GM23338 (cell line): ENCODE measurements around the gene NUDCD2.

Experiments used
- CREB1 ChIP-seq: fragments of 250-450 bp; sonication (Bioruptor Pico); IDR thresholded peaks from 2 replicates; pipeline ENCODE4 v1.5.0; 2020; ENCODE audit warnings: low read depth, mild to moderate bottlenecking, moderate library complexity
- EZH2 ChIP-seq: fragments of 200-600 bp; sonication (generic); IDR thresholded peaks from one replicate; pipeline ENCODE4 v1.8.0; 2017; ENCODE audit warnings: antibody characterized with exemption, mild to moderate bottlenecking, low read depth; ENCODE audit not compliant: unreplicated experiment
- EZH2phosphoT487 ChIP-seq: fragments of 200-600 bp; sonication (generic); IDR thresholded peaks from one replicate; pipeline ENCODE4 v1.8.1; 2018; ENCODE audit warnings: antibody characterized with exemption; ENCODE audit not compliant: unreplicated experiment
- NANOG ChIP-seq: IDR thresholded peaks from 2 replicates; pipeline ENCODE4 v1.6.1; 2016; ENCODE audit warnings: antibody characterized with exemption, borderline replicate concordance
- POLR2AphosphoS5 ChIP-seq: IDR thresholded peaks from 2 replicates; pipeline ENCODE4 v1.6.1; 2016; ENCODE audit warnings: antibody characterized with exemption, low read depth
- STAT1 ChIP-seq: IDR thresholded peaks from one replicate; pipeline ENCODE4 v1.6.1; 2016; ENCODE audit warnings: antibody characterized with exemption; ENCODE audit not compliant: unreplicated experiment
- ZNF114 ChIP-seq: fragments of 250-450 bp; sonication (Bioruptor Pico); IDR thresholded peaks from 2 replicates; pipeline ENCODE4 v1.5.0; 2020; ENCODE audit warnings: mild to moderate bottlenecking, moderate library complexity
- TF ChIP-seq, protein P1 (sequence below), 2 experiments: fragments of 200-600 bp in 1 of 2; sonication (generic) in 1 of 2; conservative IDR thresholded peaks; 2 replicates each; pipeline versions ENCODE4 v1.5.1 to v1.6.1; 2016 to 2017; ENCODE audit warnings: antibody characterized with exemption in 2 of 2, low read depth in 2 of 2, mild to moderate bottlenecking in 2 of 2, moderate library complexity in 1 of 2
- TF ChIP-seq, protein P2 (sequence below): IDR thresholded peaks from one replicate; pipeline ENCODE4 v1.6.1; 2018; ENCODE audit warnings: antibody characterized with exemption; ENCODE audit not compliant: unreplicated experiment
- TF ChIP-seq, protein P3 (sequence below): fragments of 250-450 bp; sonication (Bioruptor Pico); IDR thresholded peaks from 2 replicates; pipeline ENCODE4 v1.5.0; 2020; ENCODE audit warnings: mild to moderate bottlenecking, moderate library complexity

DNA sequence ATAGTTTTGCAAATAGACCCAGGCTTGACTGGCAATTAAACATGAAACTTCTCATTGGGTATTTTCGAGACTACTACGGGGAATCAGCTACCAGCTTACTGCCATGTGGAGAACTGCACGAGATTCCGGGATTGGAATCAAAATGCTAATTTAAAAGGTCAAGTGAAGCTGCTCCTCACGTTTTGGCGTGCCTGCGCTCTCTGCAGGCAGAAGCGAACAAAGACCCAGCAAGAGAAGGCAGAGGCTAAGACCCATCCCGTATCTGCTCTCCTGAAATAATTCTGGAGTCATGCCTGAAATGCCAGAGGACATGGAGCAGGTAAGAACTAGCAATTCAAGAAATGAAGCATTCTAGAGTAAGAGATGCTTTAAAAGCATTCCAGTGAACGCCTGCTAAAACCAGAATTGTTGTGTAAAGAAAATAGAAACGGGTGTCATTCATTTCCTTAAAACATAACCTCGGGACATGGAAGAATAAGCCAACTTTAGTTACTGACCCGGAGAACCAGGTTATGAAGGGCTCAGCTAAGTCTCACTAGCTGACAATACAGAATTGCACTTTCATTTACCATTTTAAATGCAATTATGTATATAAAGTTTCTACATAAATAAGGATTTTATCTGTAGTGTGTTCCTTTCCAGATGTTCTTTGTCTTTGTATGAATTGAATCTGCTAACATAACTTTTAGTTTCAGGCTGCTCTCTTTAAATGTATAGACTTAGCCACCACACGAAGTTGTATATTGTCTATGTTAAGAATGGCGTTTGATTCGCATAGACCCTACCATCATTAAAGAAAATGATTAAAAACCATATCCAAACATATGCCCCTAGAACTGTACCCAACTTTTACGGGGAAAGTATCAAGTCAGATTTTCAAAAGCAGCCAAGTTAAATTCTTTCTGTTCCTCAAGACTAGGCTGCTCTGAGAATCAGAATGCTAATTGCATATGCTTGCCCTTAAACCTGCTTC, 43.5 kb upstream of the NUDCD2 start:
- TF ChIP-seq, protein P1, sequence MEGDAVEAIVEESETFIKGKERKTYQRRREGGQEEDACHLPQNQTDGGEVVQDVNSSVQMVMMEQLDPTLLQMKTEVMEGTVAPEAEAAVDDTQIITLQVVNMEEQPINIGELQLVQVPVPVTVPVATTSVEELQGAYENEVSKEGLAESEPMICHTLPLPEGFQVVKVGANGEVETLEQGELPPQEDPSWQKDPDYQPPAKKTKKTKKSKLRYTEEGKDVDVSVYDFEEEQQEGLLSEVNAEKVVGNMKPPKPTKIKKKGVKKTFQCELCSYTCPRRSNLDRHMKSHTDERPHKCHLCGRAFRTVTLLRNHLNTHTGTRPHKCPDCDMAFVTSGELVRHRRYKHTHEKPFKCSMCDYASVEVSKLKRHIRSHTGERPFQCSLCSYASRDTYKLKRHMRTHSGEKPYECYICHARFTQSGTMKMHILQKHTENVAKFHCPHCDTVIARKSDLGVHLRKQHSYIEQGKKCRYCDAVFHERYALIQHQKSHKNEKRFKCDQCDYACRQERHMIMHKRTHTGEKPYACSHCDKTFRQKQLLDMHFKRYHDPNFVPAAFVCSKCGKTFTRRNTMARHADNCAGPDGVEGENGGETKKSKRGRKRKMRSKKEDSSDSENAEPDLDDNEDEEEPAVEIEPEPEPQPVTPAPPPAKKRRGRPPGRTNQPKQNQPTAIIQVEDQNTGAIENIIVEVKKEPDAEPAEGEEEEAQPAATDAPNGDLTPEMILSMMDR (conservative IDR thresholded peaks at IDR 0.05; ENCODE audit: low read depth in 2 of 2), result peak; percentile 12 to 59; a peak in 3 of 4 replicates
- TF ChIP-seq, protein P2, sequence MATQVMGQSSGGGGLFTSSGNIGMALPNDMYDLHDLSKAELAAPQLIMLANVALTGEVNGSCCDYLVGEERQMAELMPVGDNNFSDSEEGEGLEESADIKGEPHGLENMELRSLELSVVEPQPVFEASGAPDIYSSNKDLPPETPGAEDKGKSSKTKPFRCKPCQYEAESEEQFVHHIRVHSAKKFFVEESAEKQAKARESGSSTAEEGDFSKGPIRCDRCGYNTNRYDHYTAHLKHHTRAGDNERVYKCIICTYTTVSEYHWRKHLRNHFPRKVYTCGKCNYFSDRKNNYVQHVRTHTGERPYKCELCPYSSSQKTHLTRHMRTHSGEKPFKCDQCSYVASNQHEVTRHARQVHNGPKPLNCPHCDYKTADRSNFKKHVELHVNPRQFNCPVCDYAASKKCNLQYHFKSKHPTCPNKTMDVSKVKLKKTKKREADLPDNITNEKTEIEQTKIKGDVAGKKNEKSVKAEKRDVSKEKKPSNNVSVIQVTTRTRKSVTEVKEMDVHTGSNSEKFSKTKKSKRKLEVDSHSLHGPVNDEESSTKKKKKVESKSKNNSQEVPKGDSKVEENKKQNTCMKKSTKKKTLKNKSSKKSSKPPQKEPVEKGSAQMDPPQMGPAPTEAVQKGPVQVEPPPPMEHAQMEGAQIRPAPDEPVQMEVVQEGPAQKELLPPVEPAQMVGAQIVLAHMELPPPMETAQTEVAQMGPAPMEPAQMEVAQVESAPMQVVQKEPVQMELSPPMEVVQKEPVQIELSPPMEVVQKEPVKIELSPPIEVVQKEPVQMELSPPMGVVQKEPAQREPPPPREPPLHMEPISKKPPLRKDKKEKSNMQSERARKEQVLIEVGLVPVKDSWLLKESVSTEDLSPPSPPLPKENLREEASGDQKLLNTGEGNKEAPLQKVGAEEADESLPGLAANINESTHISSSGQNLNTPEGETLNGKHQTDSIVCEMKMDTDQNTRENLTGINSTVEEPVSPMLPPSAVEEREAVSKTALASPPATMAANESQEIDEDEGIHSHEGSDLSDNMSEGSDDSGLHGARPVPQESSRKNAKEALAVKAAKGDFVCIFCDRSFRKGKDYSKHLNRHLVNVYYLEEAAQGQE, result no peak
- TF ChIP-seq POLR2AphosphoS5 (peak; percentile 95), EZH2phosphoT487 (no peak), STAT1 (no peak), EZH2 (no peak), CREB1 (CRISPR knock-in tag) (no peak), NANOG (0 out of 2 replicates have a peak, but pooled peaks have one; percentile 29), ZNF114 (CRISPR knock-in tag) (no peak)
- TF ChIP-seq, protein P3, sequence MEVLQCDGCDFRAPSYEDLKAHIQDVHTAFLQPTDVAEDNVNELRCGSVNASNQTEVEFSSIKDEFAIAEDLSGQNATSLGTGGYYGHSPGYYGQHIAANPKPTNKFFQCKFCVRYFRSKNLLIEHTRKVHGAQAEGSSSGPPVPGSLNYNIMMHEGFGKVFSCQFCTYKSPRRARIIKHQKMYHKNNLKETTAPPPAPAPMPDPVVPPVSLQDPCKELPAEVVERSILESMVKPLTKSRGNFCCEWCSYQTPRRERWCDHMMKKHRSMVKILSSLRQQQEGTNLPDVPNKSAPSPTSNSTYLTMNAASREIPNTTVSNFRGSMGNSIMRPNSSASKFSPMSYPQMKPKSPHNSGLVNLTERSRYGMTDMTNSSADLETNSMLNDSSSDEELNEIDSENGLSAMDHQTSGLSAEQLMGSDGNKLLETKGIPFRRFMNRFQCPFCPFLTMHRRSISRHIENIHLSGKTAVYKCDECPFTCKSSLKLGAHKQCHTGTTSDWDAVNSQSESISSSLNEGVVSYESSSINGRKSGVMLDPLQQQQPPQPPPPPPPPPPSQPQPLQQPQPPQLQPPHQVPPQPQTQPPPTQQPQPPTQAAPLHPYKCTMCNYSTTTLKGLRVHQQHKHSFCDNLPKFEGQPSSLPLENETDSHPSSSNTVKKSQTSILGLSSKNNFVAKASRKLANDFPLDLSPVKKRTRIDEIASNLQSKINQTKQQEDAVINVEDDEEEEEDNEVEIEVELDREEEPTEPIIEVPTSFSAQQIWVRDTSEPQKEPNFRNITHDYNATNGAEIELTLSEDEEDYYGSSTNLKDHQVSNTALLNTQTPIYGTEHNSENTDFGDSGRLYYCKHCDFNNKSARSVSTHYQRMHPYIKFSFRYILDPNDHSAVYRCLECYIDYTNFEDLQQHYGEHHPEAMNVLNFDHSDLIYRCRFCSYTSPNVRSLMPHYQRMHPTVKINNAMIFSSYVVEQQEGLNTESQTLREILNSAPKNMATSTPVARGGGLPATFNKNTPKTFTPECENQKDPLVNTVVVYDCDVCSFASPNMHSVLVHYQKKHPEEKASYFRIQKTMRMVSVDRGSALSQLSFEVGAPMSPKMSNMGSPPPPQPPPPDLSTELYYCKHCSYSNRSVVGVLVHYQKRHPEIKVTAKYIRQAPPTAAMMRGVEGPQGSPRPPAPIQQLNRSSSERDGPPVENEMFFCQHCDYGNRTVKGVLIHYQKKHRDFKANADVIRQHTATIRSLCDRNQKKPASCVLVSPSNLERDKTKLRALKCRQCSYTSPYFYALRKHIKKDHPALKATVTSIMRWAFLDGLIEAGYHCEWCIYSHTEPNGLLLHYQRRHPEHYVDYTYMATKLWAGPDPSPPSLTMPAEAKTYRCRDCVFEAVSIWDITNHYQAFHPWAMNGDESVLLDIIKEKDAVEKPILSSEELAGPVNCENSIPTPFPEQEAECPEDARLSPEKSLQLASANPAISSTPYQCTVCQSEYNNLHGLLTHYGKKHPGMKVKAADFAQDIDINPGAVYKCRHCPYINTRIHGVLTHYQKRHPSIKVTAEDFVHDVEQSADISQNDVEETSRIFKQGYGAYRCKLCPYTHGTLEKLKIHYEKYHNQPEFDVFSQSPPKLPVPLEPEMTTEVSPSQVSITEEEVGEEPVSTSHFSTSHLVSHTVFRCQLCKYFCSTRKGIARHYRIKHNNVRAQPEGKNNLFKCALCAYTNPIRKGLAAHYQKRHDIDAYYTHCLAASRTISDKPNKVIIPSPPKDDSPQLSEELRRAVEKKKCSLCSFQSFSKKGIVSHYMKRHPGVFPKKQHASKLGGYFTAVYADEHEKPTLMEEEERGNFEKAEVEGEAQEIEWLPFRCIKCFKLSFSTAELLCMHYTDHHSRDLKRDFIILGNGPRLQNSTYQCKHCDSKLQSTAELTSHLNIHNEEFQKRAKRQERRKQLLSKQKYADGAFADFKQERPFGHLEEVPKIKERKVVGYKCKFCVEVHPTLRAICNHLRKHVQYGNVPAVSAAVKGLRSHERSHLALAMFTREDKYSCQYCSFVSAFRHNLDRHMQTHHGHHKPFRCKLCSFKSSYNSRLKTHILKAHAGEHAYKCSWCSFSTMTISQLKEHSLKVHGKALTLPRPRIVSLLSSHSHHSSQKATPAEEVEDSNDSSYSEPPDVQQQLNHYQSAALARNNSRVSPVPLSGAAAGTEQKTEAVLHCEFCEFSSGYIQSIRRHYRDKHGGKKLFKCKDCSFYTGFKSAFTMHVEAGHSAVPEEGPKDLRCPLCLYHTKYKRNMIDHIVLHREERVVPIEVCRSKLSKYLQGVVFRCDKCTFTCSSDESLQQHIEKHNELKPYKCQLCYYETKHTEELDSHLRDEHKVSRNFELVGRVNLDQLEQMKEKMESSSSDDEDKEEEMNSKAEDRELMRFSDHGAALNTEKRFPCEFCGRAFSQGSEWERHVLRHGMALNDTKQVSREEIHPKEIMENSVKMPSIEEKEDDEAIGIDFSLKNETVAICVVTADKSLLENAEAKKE (CRISPR knock-in tag), result no peak; the same call in 1 of the 2 replicates
